Keratinocyte (primary cell): ENCODE results near the gene UQCR10. TPM values are rescaled to one million over a fixed set of nuclear protein-coding genes. Genes with fewer than 3 reads are reported as not detected.

Source experiments
- DNase-seq: peaks from one replicate; pipeline ENCODE4 v3.0.0-alpha.2; 2011; ENCODE audit warnings: low read depth, missing footprints, low spot score
- FAIRE-seq: peaks from 2 replicates; lab custom pipeline; 2011; peaks lifted over from hg19 to GRCh38; lab: Jason Lieb, UNC
- H2AFZ ChIP-seq: 2 replicates; pipeline ENCODE4 v1.6.0; 2012; ENCODE audit warnings: low read length, control low read depth, inconsistent platforms; ENCODE audit not compliant: control insufficient read depth
- H3K27ac ChIP-seq: 2 replicates; pipeline ENCODE4 v1.5.1; 2011; ENCODE audit warnings: low read length; ENCODE audit not compliant: control insufficient read depth, insufficient read depth
- H3K27me3 ChIP-seq: 3 replicates; pipeline ENCODE4 v1.6.0; 2011; ENCODE audit warnings: low read length; ENCODE audit not compliant: control insufficient read depth, insufficient read depth; ENCODE audit errors: extremely low read depth
- H3K36me3 ChIP-seq, 2 experiments: 2 replicates in 1 of 2; 3 replicates in 1 of 2; pipeline ENCODE4 v1.5.1; 2011; ENCODE audit warnings: low read length in 2 of 2, mild to moderate bottlenecking in 1 of 2; ENCODE audit not compliant: control insufficient read depth in 2 of 2, insufficient read depth in 2 of 2; ENCODE audit errors: extremely low read depth in 1 of 2
- H3K4me1 ChIP-seq: 3 replicates; pipeline ENCODE4 v1.5.1; 2011; ENCODE audit warnings: low read length; ENCODE audit not compliant: control insufficient read depth, insufficient read depth; ENCODE audit errors: extremely low read depth
- H3K4me2 ChIP-seq: 3 replicates; pipeline ENCODE4 v1.6.0; 2011; ENCODE audit warnings: low read depth, low read length; ENCODE audit not compliant: control insufficient read depth, insufficient read depth; ENCODE audit errors: extremely low read depth
- H3K4me3 ChIP-seq, 3 experiments: fragments of 200-600 bp in 1 of 3; sonication (generic) in 1 of 3; 2 replicates in 2 of 3; 3 replicates in 1 of 3; pipeline ENCODE4 v1.5.1; 2011 to 2016; ENCODE audit warnings: low read length in 3 of 3, mild to moderate bottlenecking in 3 of 3, control low read depth in 2 of 3, inconsistent platforms in 1 of 3, low read depth in 1 of 3, mixed read lengths in 1 of 3, mixed run types in 1 of 3, moderate library complexity in 1 of 3; ENCODE audit not compliant: control insufficient read depth in 2 of 3, insufficient read depth in 2 of 3; ENCODE audit errors: extremely low read depth in 1 of 3
- H3K79me2 ChIP-seq: 2 replicates; pipeline ENCODE4 v1.6.0; 2012; ENCODE audit warnings: low read length; ENCODE audit not compliant: control insufficient read depth, insufficient read depth
- H3K9ac ChIP-seq: 3 replicates; pipeline ENCODE4 v1.6.0; 2011; ENCODE audit warnings: low read length; ENCODE audit not compliant: control insufficient read depth, insufficient read depth; ENCODE audit errors: extremely low read depth
- H3K9me1 ChIP-seq: 3 replicates; pipeline ENCODE4 v1.6.0; 2011; ENCODE audit warnings: low read length; ENCODE audit not compliant: control insufficient read depth, insufficient read depth; ENCODE audit errors: extremely low read depth
- H3K9me3 ChIP-seq: 2 replicates; pipeline ENCODE4 v1.5.1; 2012; ENCODE audit warnings: low read depth, low read length; ENCODE audit not compliant: control insufficient read depth
- H4K20me1 ChIP-seq: 3 replicates; pipeline ENCODE4 v1.6.0; 2011; ENCODE audit warnings: low read length; ENCODE audit not compliant: control insufficient read depth, insufficient read depth; ENCODE audit errors: extremely low read depth
- EZH2 ChIP-seq: IDR thresholded peaks from one replicate; pipeline ENCODE4 v1.6.1; 2012; ENCODE audit warnings: inconsistent platforms, mild to moderate bottlenecking, low read length, moderate library complexity
- dilution Hi-C: fragments of 300-500 bp; cut with MboI; formaldehyde crosslinking; loops from one replicate; pipeline ENCODE4 v1.7.0; 2020; ENCODE audit warnings: low sequenced_read_pairs; ENCODE audit not compliant: extremely low pct_ligation_motif_present
- polyA plus RNA-seq, 5 experiments: library from polyadenylated mRNA; depleted of rRNA in 3 of 5; stranded (reverse) in 3 of 5; stranded (forward) in 1 of 5; unstranded in 1 of 5; fragments of >200 nt; gene quantifications; 1 replicate in 1 of 5; 2 replicates in 3 of 5; 3 replicates in 1 of 5; pipeline versions ENCODE4 v1.2.1 to v1.2.3, GENCODE V29; 2011 to 2012; ENCODE audit warnings: missing spikeins in 2 of 5, low read depth in 1 of 5, low replicate concordance in 1 of 5
- TF ChIP-seq, protein P1 (sequence below), 3 experiments: IDR thresholded peaks in 1 of 3; conservative IDR thresholded peaks in 1 of 3; optimal IDR thresholded peaks in 1 of 3; 2 replicates in 2 of 3; 3 replicates in 1 of 3; pipeline versions ENCODE3 to v1.5.1; 2011; ENCODE audit warnings: low read length in 3 of 3, mild to moderate bottlenecking in 3 of 3, moderate library complexity in 2 of 3, control low read depth in 1 of 3, inconsistent platforms in 1 of 3; ENCODE audit not compliant: insufficient read depth in 2 of 3; ENCODE audit errors: extremely low read depth in 1 of 3

UQCR10 gene
- polyA plus RNA-seq, 1 donor (not counting 4 experiments of a cell fraction or from before 2014, with no cell fraction given): 161 TPM

DNA sequence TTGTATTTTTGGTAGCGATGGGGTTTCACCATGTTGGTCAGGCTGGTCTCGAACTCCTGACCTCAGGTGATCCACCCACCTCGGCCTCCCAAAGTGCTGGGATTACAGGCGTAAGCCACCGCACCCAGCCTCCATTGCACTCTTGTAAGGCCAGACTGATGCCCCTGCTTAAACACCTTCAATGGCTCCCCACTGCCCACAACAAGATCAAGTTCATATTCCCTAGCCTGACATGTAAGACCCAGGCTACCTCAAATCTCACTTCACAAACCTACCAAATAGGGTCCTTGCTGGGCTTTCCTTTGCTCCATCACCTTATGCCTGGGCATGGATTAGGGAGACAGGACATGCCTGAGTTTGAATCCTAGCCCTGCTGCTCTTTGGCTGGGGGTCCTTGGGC is 13.1 kb downstream of the UQCR10 start:
- no peaks in the 10 kb centered on the region for H3K79me2 ChIP-seq
- no peak overlapping the region for H3K9ac ChIP-seq
- TF ChIP-seq, protein P1, sequence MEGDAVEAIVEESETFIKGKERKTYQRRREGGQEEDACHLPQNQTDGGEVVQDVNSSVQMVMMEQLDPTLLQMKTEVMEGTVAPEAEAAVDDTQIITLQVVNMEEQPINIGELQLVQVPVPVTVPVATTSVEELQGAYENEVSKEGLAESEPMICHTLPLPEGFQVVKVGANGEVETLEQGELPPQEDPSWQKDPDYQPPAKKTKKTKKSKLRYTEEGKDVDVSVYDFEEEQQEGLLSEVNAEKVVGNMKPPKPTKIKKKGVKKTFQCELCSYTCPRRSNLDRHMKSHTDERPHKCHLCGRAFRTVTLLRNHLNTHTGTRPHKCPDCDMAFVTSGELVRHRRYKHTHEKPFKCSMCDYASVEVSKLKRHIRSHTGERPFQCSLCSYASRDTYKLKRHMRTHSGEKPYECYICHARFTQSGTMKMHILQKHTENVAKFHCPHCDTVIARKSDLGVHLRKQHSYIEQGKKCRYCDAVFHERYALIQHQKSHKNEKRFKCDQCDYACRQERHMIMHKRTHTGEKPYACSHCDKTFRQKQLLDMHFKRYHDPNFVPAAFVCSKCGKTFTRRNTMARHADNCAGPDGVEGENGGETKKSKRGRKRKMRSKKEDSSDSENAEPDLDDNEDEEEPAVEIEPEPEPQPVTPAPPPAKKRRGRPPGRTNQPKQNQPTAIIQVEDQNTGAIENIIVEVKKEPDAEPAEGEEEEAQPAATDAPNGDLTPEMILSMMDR (optimal IDR thresholded peaks at IDR 0.05 in 1 of 3, IDR thresholded peaks at IDR 0.05 in 1 of 3, conservative IDR thresholded peaks at IDR 0.05 in 1 of 3; ENCODE audit: extremely low read depth in 1 of 3, insufficient read depth in 2 of 3, low read length in 3 of 3): no peak
- TF ChIP-seq EZH2: no peak
- DNase-seq: no peak
- peak; percentile 9 for FAIRE-seq
- peak overlapping the region; percentile 83 for H3K27ac ChIP-seq
- dilution Hi-C loops: no loop called here
- H3K27me3 ChIP-seq: no peaks in the 10 kb centered on the region
- no peaks in the 10 kb centered on the region for H3K9me3 ChIP-seq
- peak overlapping the region; percentile 63 for H3K4me2 ChIP-seq
- H3K36me3 ChIP-seq: no peaks in the 10 kb centered on the region
- no peak overlapping the region for H3K4me3 ChIP-seq
- H3K4me1 ChIP-seq: peaks cover 41% of the 10 kb centered on the region
- H3K9me1 ChIP-seq: no peaks in the 10 kb centered on the region
- no peak overlapping the region for H2AFZ ChIP-seq
- H4K20me1 ChIP-seq: no peaks in the 10 kb centered on the region

DNA sequence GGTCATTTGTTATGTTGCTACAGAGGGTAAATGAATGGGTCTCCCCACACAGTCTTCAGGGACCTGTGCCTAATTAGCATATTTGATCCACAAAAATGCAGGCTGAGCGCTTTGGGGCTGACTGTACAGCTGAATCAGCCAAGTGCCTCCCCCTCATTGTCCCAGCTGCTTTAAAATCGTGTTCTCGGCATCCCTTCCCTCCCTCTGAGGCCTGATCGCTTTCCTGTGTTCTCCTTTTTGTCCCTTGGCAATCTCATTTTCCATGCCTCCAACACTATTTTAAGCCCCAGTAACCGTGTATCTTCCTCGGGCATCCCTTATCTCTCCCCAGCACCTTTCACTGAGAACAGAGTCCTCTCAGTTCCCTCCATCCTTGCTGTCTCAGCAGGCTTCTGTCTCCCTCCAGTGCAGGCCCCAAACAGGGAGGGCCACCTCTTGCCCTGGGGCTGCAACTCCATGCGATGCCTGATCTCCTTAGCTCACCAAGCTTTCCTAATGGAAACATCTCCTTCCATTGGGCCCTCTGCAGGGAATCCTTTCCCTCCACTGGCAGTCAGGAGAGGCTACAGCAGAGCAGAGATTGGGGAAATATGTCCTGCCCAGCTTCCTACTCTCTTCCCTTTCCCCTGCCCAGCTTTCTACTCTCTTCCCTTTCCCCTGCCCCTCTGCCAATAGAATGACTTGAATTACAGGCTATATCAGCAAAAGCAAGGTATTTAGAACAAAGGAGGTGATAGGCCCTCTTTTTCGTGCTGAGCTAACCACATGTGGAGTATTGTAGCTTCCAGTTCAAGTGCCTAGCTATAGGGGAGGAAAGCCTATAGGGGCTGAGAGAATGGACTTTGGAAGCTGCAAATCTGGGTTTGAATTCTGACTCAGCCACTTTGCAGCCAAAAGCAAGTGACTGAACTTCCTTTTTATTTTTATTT is 13.8 kb downstream of the UQCR10 start:
- H3K9me1 ChIP-seq: no peaks in the 10 kb centered on the region
- H3K36me3 ChIP-seq: no peaks in the 10 kb centered on the region
- H3K4me2 ChIP-seq: peak overlapping the region; percentile 63
- peak overlapping the region; percentile 66 for H3K9ac ChIP-seq
- FAIRE-seq (peak; percentile 98), DNase-seq (no peak)
- H3K27me3 ChIP-seq: no peaks in the 10 kb centered on the region
- no peak overlapping the region for H3K4me3 ChIP-seq
- no peaks in the 10 kb centered on the region for H4K20me1 ChIP-seq
- no peak for TF ChIP-seq EZH2
- TF ChIP-seq, protein P1 (optimal IDR thresholded peaks at IDR 0.05 in 1 of 3, IDR thresholded peaks at IDR 0.05 in 1 of 3, conservative IDR thresholded peaks at IDR 0.05 in 1 of 3; ENCODE audit: extremely low read depth in 1 of 3, insufficient read depth in 2 of 3, low read length in 3 of 3): no peak
- peak overlapping the region; percentile 74 for H2AFZ ChIP-seq
- dilution Hi-C loops: no loop called here
- H3K4me1 ChIP-seq: peaks cover 41% of the 10 kb centered on the region
- no peaks in the 10 kb centered on the region for H3K79me2 ChIP-seq
- no peaks in the 10 kb centered on the region for H3K9me3 ChIP-seq
- peak overlapping the region; percentile 83 for H3K27ac ChIP-seq
